H9 (cell line): ENCODE results near the gene PTTG1IP. TPM values are rescaled to one million over a fixed set of nuclear protein-coding genes. Genes with fewer than 3 reads are reported as not detected.

Experiments
- DNase-seq: peaks from one replicate; pipeline ENCODE4 v3.0.0-alpha.2; 2017
- H2AFZ ChIP-seq: one replicate; pipeline ENCODE4 v1.6.1; 2013; ENCODE audit warnings: mild to moderate bottlenecking, low read length, control low read depth, moderate library complexity
- H2AK5ac ChIP-seq: 2 replicates; pipeline ENCODE4 v1.6.1; 2013; ENCODE audit warnings: low read length, control low read depth, mixed read lengths; ENCODE audit not compliant: insufficient read length
- H2BK120ac ChIP-seq: one replicate; pipeline ENCODE4 v1.6.1; 2013; ENCODE audit warnings: low read depth, mild to moderate bottlenecking, low read length, control low read depth, inconsistent platforms; ENCODE audit not compliant: poor library complexity, severe bottlenecking
- H2BK12ac ChIP-seq: 2 replicates; pipeline ENCODE4 v1.6.1; 2013; ENCODE audit warnings: low read length, control low read depth, mixed read lengths, low read depth; ENCODE audit not compliant: insufficient read length
- H2BK15ac ChIP-seq: 2 replicates; pipeline ENCODE4 v1.6.1; 2013; ENCODE audit warnings: low read depth, low read length, control low read depth
- H2BK20ac ChIP-seq: one replicate; pipeline ENCODE4 v1.6.1; 2013; ENCODE audit warnings: low read depth, mild to moderate bottlenecking, low read length, control low read depth, inconsistent platforms; ENCODE audit not compliant: poor library complexity, severe bottlenecking
- H2BK5ac ChIP-seq: 2 replicates; pipeline ENCODE4 v1.6.1; 2013; ENCODE audit warnings: low read length, control low read depth, mixed read lengths; ENCODE audit not compliant: insufficient read length
- H3K14ac ChIP-seq: 2 replicates; pipeline ENCODE4 v1.6.1; 2013; ENCODE audit warnings: low read length, control low read depth; ENCODE audit not compliant: insufficient read depth
- H3K18ac ChIP-seq: 2 replicates; pipeline ENCODE4 v1.6.1; 2013; ENCODE audit warnings: low read depth, mild to moderate bottlenecking, mixed read lengths, low read length, control low read depth; ENCODE audit not compliant: insufficient read length
- H3K23ac ChIP-seq: 2 replicates; pipeline ENCODE4 v1.6.1; 2013; ENCODE audit warnings: low read length, control low read depth, mixed read lengths, low read depth; ENCODE audit not compliant: insufficient read length
- H3K23me2 ChIP-seq: 2 replicates; pipeline ENCODE4 v1.6.1; 2013; ENCODE audit warnings: low read depth, mild to moderate bottlenecking, mixed read lengths, low read length, control low read depth; ENCODE audit not compliant: insufficient read length, poor library complexity, severe bottlenecking
- H3K27ac ChIP-seq: 2 replicates; pipeline ENCODE4 v1.5.1; 2013; ENCODE audit warnings: low read length, control low read depth, mixed read lengths, low read depth; ENCODE audit not compliant: insufficient read length
- H3K27me3 ChIP-seq: 2 replicates; pipeline ENCODE4 v1.6.1; 2013; ENCODE audit warnings: low read length, control low read depth, inconsistent platforms; ENCODE audit not compliant: insufficient read depth
- H3K4ac ChIP-seq: 2 replicates; pipeline ENCODE4 v1.6.1; 2013; ENCODE audit warnings: low read depth, mild to moderate bottlenecking, control low read depth, inconsistent platforms, low read length, moderate library complexity
- H3K4me1 ChIP-seq: 2 replicates; pipeline ENCODE4 v1.6.1; 2013; ENCODE audit warnings: low read length, control low read depth, inconsistent platforms; ENCODE audit not compliant: insufficient read depth
- H3K4me2 ChIP-seq: 2 replicates; pipeline ENCODE4 v1.6.1; 2013; ENCODE audit warnings: low read length, control low read depth, mixed read lengths; ENCODE audit not compliant: insufficient read length, insufficient read depth
- H3K56ac ChIP-seq: 2 replicates; pipeline ENCODE4 v1.6.1; 2013; ENCODE audit warnings: low read depth, mild to moderate bottlenecking, mixed read lengths, low read length, control low read depth; ENCODE audit not compliant: insufficient read length
- H3K79me1 ChIP-seq: 2 replicates; pipeline ENCODE4 v1.6.1; 2013; ENCODE audit warnings: low read depth, mild to moderate bottlenecking, moderate library complexity, low read length, control low read depth, inconsistent platforms; ENCODE audit not compliant: insufficient read depth, poor library complexity, severe bottlenecking
- H3K79me2 ChIP-seq: 2 replicates; pipeline ENCODE4 v1.6.1; 2013; ENCODE audit warnings: low read length, control low read depth, inconsistent platforms; ENCODE audit not compliant: insufficient read depth
- H3K9ac ChIP-seq: 2 replicates; pipeline ENCODE4 v1.6.1; 2013; ENCODE audit warnings: low read length, control low read depth, mixed read lengths; ENCODE audit not compliant: insufficient read length; ENCODE audit errors: extremely low read depth
- H3K9me3 ChIP-seq: one replicate; pipeline ENCODE4 v1.6.1; 2013; ENCODE audit warnings: low read depth, low read length, inconsistent platforms; ENCODE audit not compliant: control insufficient read depth
- H3T11ph ChIP-seq: one replicate; pipeline ENCODE4 v1.6.1; 2013; ENCODE audit warnings: mild to moderate bottlenecking, low read length, control low read depth, inconsistent platforms
- H4K20me1 ChIP-seq: one replicate; pipeline ENCODE4 v1.6.1; 2013; ENCODE audit not compliant: control insufficient read depth, insufficient read length, insufficient read depth
- H4K5ac ChIP-seq: 2 replicates; pipeline ENCODE4 v1.6.1; 2013; ENCODE audit warnings: low read depth, mild to moderate bottlenecking, mixed read lengths, low read length, control low read depth; ENCODE audit not compliant: insufficient read length
- H4K8ac ChIP-seq: replicated peaks from 2 replicates; pipeline ENCODE4 v1.6.1; 2013; ENCODE audit warnings: low read length, control low read depth, mixed read lengths, low read depth; ENCODE audit not compliant: insufficient read length
- H4K91ac ChIP-seq: 2 replicates; pipeline ENCODE4 v1.6.1; 2013; ENCODE audit warnings: low read depth, mild to moderate bottlenecking, moderate library complexity, mixed read lengths, low read length, control low read depth; ENCODE audit not compliant: insufficient read length
- H3K27ac Mint-ChIP-seq, 3 experiments: 2 replicates in 2 of 3; 3 replicates in 1 of 3; pipeline ENCODE4 v1.8.0; 2020 to 2021; ENCODE audit warnings: mixed read lengths in 3 of 3, mild to moderate bottlenecking in 1 of 3, moderate library complexity in 1 of 3
- H3K27me3 Mint-ChIP-seq: 2 replicates; pipeline ENCODE4 v1.8.0; 2021; ENCODE audit warnings: low read depth, mild to moderate bottlenecking, moderate library complexity, mixed read lengths
- H3K36me3 Mint-ChIP-seq, 3 experiments: 2 replicates in 2 of 3; 3 replicates in 1 of 3; pipeline ENCODE4 v1.8.0; 2020 to 2021; ENCODE audit warnings: low read depth in 3 of 3, mixed read lengths in 3 of 3; ENCODE audit not compliant: insufficient read depth in 1 of 3
- H3K4me1 Mint-ChIP-seq, 2 experiments: 2 replicates each; pipeline ENCODE4 v1.8.0; 2020; ENCODE audit warnings: mixed read lengths in 2 of 2
- H3K4me3 Mint-ChIP-seq, 2 experiments: 2 replicates in 1 of 2; 3 replicates in 1 of 2; pipeline ENCODE4 v1.8.0; 2020 to 2021; ENCODE audit warnings: mild to moderate bottlenecking in 2 of 2, mixed read lengths in 2 of 2, moderate library complexity in 1 of 2
- H3K9me3 Mint-ChIP-seq, 2 experiments: 2 replicates in 1 of 2; 3 replicates in 1 of 2; pipeline ENCODE4 v1.8.0; 2020; ENCODE audit warnings: mild to moderate bottlenecking in 2 of 2, mixed read lengths in 2 of 2, moderate library complexity in 1 of 2
- CTCF ChIP-seq: fragments of 200-600 bp; sonication (generic); conservative IDR thresholded peaks from 3 replicates; pipeline ENCODE4 v1.8.0; 2021; ENCODE audit warnings: antibody characterized with exemption, mild to moderate bottlenecking
- WGBS: extraction: QIAGEN DNeasy Blood & Tissue Kit; methylation state at CpG from one replicate; pipeline ENCODE4 v1.1.7; 2013; ENCODE audit warnings: missing lambda C conversion rate, low lambda C conversion rate, mixed read lengths; ENCODE audit not compliant: insufficient read length; ENCODE audit errors: extremely low coverage; 5-methylcytosine and 5-hydroxymethylcytosine counted together
- total RNA-seq: library from RNA; stranded (reverse); gene quantifications from 2 replicates; pipeline ENCODE4 v1.2.1, GENCODE V29; 2021

Gene PTTG1IP
- total RNA-seq, 1 experiment from 2014 or later = 107 TPM

GRCh38 chr21:44909719-44910118 is 36.2 kb upstream of the PTTG1IP start:
- TF ChIP-seq CTCF = no peak
- Histone ChIP-seq H3K4me2 (no peak overlapping the region), H3K9ac (no peak overlapping the region), H3K56ac (no peak overlapping the region), H4K5ac (no peak overlapping the region), H3K27me3 (no peaks in the 10 kb centered on the region; the same call in 1 of the 2 replicates), H4K91ac (no peak overlapping the region), H2AFZ (no peak overlapping the region), H3K9me3 (no peaks in the 10 kb centered on the region), H2BK15ac (no peak overlapping the region), H3T11ph (no peak overlapping the region), H3K4ac (no peak overlapping the region), H3K79me1 (no peaks in the 10 kb centered on the region), H2BK120ac (no peak overlapping the region), H3K23ac (no peak overlapping the region), H3K27ac (no peak overlapping the region), H2BK5ac (no peak overlapping the region), H3K79me2 (no peaks in the 10 kb centered on the region), H3K23me2 (no peaks in the 10 kb centered on the region), H4K20me1 (no peaks in the 10 kb centered on the region), H2BK20ac (no peak overlapping the region), H2AK5ac (no peak overlapping the region), H3K4me1 (no peaks in the 10 kb centered on the region), H4K8ac (no peak overlapping the region), H2BK12ac (no peak overlapping the region), H3K18ac (no peak overlapping the region), H3K14ac (no peak overlapping the region)
- H3K36me3 Mint-ChIP-seq = no peaks in the 10 kb centered on the region
- DNase-seq = no peak
- peaks cover 0 to 4% of the 10 kb centered on the region in 2 experiments; a peak in 1 of 5 replicates for H3K9me3 Mint-ChIP-seq
- H3K27me3 Mint-ChIP-seq = peaks cover 5% of the 10 kb centered on the region
- H3K27ac Mint-ChIP-seq = no peak overlapping the region
- WGBS = no CpG with 5 or more reads among the region's 9 CpGs
- no peak overlapping the region for H3K4me3 Mint-ChIP-seq
- peaks cover 0 to 12% of the 10 kb centered on the region in 2 experiments; a peak in 2 of 4 replicates for H3K4me1 Mint-ChIP-seq
